DOHH2 (cell line): ENCODE measurements around the gene C9orf152.

ENCODE experiments used
- CTCF ChIP-seq: fragments of 200-600 bp; sonication (generic); IDR thresholded peaks from one replicate; pipeline ENCODE4 v1.5.1; 2014; ENCODE audit warnings: antibody characterized with exemption, mild to moderate bottlenecking, low read depth, low read length; ENCODE audit not compliant: poor library complexity, severe bottlenecking
- EZH2phosphoT487 ChIP-seq: fragments of 200-600 bp; sonication (generic); IDR thresholded peaks from 2 replicates; pipeline ENCODE4 v1.6.1; 2017; ENCODE audit warnings: borderline replicate concordance, mild to moderate bottlenecking, antibody characterized with exemption, low read length, moderate library complexity, mixed read lengths

DNA sequence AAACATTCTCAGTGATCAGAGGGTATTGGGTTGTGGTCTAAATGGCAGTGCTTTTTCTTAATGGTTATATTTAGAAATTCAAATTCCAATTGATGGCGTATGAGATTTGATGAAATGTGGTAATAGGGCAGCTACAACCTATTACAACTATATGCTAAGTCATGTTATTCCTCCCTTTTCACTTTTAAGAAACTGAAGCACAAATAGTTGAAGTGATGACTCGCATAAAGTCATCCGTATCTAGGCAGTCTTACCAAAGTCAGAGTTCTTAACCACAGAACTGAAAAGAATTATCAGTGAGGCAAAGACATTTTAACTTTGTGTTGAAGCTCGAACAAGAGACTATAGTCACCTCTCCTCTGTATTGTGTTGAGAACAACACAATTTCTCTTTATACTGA is 28.2 kb downstream of the C9orf152 start:
- TF ChIP-seq CTCF (no peak), EZH2phosphoT487 (no peak)
